Measurements from ENCODE around the gene HAUS7. TPM values are rescaled to one million over a fixed set of nuclear protein-coding genes. Genes with fewer than 3 reads are reported as not detected.

HAUS7 gene
- polyA plus RNA-seq, 1 donor (not counting 4 experiments of a cell fraction or from before 2014, with no cell fraction given), result 13.8 TPM

DNA sequence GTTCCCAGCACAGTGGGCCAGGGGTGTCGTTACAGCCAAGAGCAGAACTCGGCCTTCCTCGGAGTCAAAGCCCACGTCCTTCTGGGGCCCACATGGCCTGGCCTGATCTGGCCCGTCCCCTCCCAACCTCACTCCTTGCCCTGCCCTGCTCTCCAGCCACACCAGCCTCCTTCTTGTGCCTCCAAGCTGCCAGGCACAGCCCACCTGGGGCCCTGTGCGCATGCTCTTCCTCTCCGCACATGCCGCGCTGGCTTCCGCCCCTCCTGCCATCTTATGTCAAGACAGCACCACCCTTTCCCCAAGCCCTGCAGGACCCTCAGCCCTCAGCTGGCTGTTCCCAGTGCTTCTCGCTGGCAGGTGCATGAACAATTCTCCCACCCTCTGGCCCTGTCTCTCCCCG is 6.8 kb downstream of the HAUS7 start:
- no peaks in the 10 kb centered on the region for H3K27me3 ChIP-seq (ENCODE audit: control insufficient read depth, extremely low read depth, insufficient read depth, low read length)
- FAIRE-seq (no peak), DNase-seq (ENCODE audit: low read depth, low spot score) (no peak)
- dilution Hi-C loops (cut with MboI; ENCODE audit: extremely low pct_ligation_motif_present, low sequenced_read_pairs), result no loop called here
- H3K27ac ChIP-seq (ENCODE audit: control insufficient read depth, insufficient read depth, low read length), result no peak overlapping the region
- H3K9me3 ChIP-seq (ENCODE audit: control insufficient read depth, low read depth, low read length), result no peaks in the 10 kb centered on the region
- no peak overlapping the region for H3K4me3 ChIP-seq (ENCODE audit: control insufficient read depth in 2 of 3, extremely low read depth in 1 of 3, insufficient read depth in 2 of 3, low read depth in 1 of 3, low read length in 3 of 3)
- no peaks in the 10 kb centered on the region for H3K79me2 ChIP-seq (ENCODE audit: control insufficient read depth, insufficient read depth, low read length)
- H3K9me1 ChIP-seq (ENCODE audit: control insufficient read depth, extremely low read depth, insufficient read depth, low read length), result no peaks in the 10 kb centered on the region
- no peak overlapping the region for H3K4me2 ChIP-seq (ENCODE audit: control insufficient read depth, extremely low read depth, insufficient read depth, low read depth, low read length)
- H3K4me1 ChIP-seq (ENCODE audit: control insufficient read depth, extremely low read depth, insufficient read depth, low read length), result peaks cover 2% of the 10 kb centered on the region
- H3K9ac ChIP-seq (ENCODE audit: control insufficient read depth, extremely low read depth, insufficient read depth, low read length), result no peak overlapping the region
- TF ChIP-seq, protein P1, sequence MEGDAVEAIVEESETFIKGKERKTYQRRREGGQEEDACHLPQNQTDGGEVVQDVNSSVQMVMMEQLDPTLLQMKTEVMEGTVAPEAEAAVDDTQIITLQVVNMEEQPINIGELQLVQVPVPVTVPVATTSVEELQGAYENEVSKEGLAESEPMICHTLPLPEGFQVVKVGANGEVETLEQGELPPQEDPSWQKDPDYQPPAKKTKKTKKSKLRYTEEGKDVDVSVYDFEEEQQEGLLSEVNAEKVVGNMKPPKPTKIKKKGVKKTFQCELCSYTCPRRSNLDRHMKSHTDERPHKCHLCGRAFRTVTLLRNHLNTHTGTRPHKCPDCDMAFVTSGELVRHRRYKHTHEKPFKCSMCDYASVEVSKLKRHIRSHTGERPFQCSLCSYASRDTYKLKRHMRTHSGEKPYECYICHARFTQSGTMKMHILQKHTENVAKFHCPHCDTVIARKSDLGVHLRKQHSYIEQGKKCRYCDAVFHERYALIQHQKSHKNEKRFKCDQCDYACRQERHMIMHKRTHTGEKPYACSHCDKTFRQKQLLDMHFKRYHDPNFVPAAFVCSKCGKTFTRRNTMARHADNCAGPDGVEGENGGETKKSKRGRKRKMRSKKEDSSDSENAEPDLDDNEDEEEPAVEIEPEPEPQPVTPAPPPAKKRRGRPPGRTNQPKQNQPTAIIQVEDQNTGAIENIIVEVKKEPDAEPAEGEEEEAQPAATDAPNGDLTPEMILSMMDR (optimal IDR thresholded peaks at IDR 0.05 in 1 of 3, IDR thresholded peaks at IDR 0.05 in 1 of 3, conservative IDR thresholded peaks at IDR 0.05 in 1 of 3; ENCODE audit: extremely low read depth in 1 of 3, insufficient read depth in 2 of 3, low read length in 3 of 3), result no peak
- TF ChIP-seq EZH2 (IDR thresholded peaks at IDR 0.05; ENCODE audit: low read length), result no peak
- no peak overlapping the region for H2AFZ ChIP-seq (ENCODE audit: control insufficient read depth, low read length)
- no peaks in the 10 kb centered on the region for H4K20me1 ChIP-seq (ENCODE audit: control insufficient read depth, extremely low read depth, insufficient read depth, low read length)
- H3K36me3 ChIP-seq (ENCODE audit: control insufficient read depth in 2 of 2, extremely low read depth in 1 of 2, insufficient read depth in 2 of 2, low read length in 2 of 2), result no peaks in the 10 kb centered on the region

DNA sequence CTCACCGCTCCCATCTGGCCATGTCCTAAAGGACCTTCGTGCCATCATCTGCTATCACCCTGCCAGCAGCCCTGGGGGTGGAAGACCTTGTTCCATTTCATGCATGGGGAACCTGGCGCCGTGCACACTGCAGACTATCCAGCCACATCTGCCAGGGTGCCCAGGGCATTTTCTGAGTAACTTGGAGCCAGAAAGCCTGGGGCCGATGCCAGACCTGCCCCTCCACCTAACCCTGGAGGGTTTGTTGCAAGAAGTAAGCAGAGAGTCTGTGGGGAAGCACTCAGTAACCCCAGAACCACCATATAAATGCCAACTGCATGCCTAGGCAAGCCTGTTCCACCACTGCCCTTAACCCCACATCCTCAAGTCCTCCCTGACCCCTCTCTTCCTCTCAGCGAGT is 7.3 kb downstream of the HAUS7 start:
- no peak overlapping the region for H3K27ac ChIP-seq (ENCODE audit: control insufficient read depth, insufficient read depth, low read length)
- H3K4me3 ChIP-seq (ENCODE audit: control insufficient read depth in 2 of 3, extremely low read depth in 1 of 3, insufficient read depth in 2 of 3, low read depth in 1 of 3, low read length in 3 of 3), result no peak overlapping the region
- no peak overlapping the region for H2AFZ ChIP-seq (ENCODE audit: control insufficient read depth, low read length)
- no peaks in the 10 kb centered on the region for H3K9me3 ChIP-seq (ENCODE audit: control insufficient read depth, low read depth, low read length)
- H3K27me3 ChIP-seq (ENCODE audit: control insufficient read depth, extremely low read depth, insufficient read depth, low read length), result no peaks in the 10 kb centered on the region
- H4K20me1 ChIP-seq (ENCODE audit: control insufficient read depth, extremely low read depth, insufficient read depth, low read length), result no peaks in the 10 kb centered on the region
- peaks cover 2% of the 10 kb centered on the region for H3K4me1 ChIP-seq (ENCODE audit: control insufficient read depth, extremely low read depth, insufficient read depth, low read length)
- no peak for DNase-seq (ENCODE audit: low read depth, low spot score)
- FAIRE-seq, result no peak
- TF ChIP-seq, protein P1 (optimal IDR thresholded peaks at IDR 0.05 in 1 of 3, IDR thresholded peaks at IDR 0.05 in 1 of 3, conservative IDR thresholded peaks at IDR 0.05 in 1 of 3; ENCODE audit: extremely low read depth in 1 of 3, insufficient read depth in 2 of 3, low read length in 3 of 3), result no peak
- no peak for TF ChIP-seq EZH2 (IDR thresholded peaks at IDR 0.05; ENCODE audit: low read length)
- no peak overlapping the region for H3K9ac ChIP-seq (ENCODE audit: control insufficient read depth, extremely low read depth, insufficient read depth, low read length)
- dilution Hi-C loops (cut with MboI; ENCODE audit: extremely low pct_ligation_motif_present, low sequenced_read_pairs), result no loop called here
- no peaks in the 10 kb centered on the region for H3K9me1 ChIP-seq (ENCODE audit: control insufficient read depth, extremely low read depth, insufficient read depth, low read length)
- no peak overlapping the region for H3K4me2 ChIP-seq (ENCODE audit: control insufficient read depth, extremely low read depth, insufficient read depth, low read depth, low read length)
- no peaks in the 10 kb centered on the region for H3K79me2 ChIP-seq (ENCODE audit: control insufficient read depth, insufficient read depth, low read length)
- no peaks in the 10 kb centered on the region for H3K36me3 ChIP-seq (ENCODE audit: control insufficient read depth in 2 of 2, extremely low read depth in 1 of 2, insufficient read depth in 2 of 2, low read length in 2 of 2)

Data from keratinocyte (primary cell).